HL-60 (cell line): ENCODE measurements around the gene PPP1R9B.

ENCODE experiments used
- DNase-seq, 2 experiments: peaks; one replicate each; pipeline ENCODE4 v3.0.0-alpha.2; 2010 to 2020; ENCODE audit warnings: low read depth in 1 of 2, low spot score in 1 of 2
- H3K27ac ChIP-seq: fragments of 250-450 bp; sonication (Bioruptor Pico); replicated peaks from 2 replicates; pipeline ENCODE4 v1.5.1; 2020; ENCODE audit warnings: mild to moderate bottlenecking, moderate library complexity
- H3K27me3 ChIP-seq: fragments of 250-450 bp; sonication (Bioruptor Pico); 2 replicates; pipeline ENCODE4 v1.5.1; 2021; ENCODE audit warnings: mild to moderate bottlenecking, moderate library complexity; ENCODE audit not compliant: insufficient read depth, poor library complexity, severe bottlenecking
- H3K4me3 ChIP-seq: replicated peaks from 2 replicates; pipeline ENCODE4 v1.5.1; 2011; ENCODE audit warnings: mild to moderate bottlenecking, control low read depth, low read length; ENCODE audit not compliant: insufficient read depth
- GABPA ChIP-seq: IDR thresholded peaks from 2 replicates; pipeline ENCODE4 v1.6.1; 2012; ENCODE audit warnings: low read depth
- POLR2AphosphoS5 ChIP-seq: IDR thresholded peaks from 2 replicates; pipeline ENCODE4 v1.6.1; 2012; ENCODE audit warnings: low read depth
- REST ChIP-seq: IDR thresholded peaks from 2 replicates; pipeline ENCODE4 v1.6.1; 2012; ENCODE audit warnings: low read depth; ENCODE audit not compliant: insufficient replicate concordance
- SPI1 ChIP-seq: IDR thresholded peaks from 2 replicates; pipeline ENCODE4 v1.6.1; 2012; ENCODE audit warnings: low read depth, mild to moderate bottlenecking, borderline replicate concordance
- TF ChIP-seq, protein P1 (sequence below): IDR thresholded peaks from one replicate; pipeline ENCODE4 v1.5.1; 2011; ENCODE audit warnings: low read length, control low read depth, inconsistent platforms; ENCODE audit not compliant: insufficient read depth

PPP1R9B gene

DNA sequence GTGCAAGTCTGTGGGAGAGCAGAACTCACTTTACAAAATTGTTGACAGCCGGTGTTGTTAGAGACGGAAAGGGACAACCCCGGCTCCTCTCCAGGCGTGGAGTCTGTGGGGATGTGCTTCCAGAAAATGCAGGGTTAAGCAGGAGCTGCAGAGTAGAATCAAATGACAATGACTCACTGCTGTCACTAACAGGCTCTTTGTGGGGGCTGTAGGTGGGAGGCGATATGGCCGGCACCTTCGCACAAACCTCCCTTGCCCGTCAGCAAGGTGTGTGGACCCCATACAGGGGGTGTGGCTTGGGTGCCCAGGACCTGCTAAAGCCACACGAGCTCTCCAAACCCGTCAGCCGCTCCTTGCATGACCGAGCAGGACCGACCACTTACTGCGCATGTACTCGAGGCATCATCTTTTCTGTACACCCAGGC is 49.5 kb downstream of the PPP1R9B start:
- H3K27me3 ChIP-seq = peaks cover 7% of the 10 kb centered on the region
- no peak for DNase-seq
- no peak overlapping the region for H3K27ac ChIP-seq
- no peak overlapping the region for H3K4me3 ChIP-seq
- TF ChIP-seq GABPA = no peak
- TF ChIP-seq, protein P1, sequence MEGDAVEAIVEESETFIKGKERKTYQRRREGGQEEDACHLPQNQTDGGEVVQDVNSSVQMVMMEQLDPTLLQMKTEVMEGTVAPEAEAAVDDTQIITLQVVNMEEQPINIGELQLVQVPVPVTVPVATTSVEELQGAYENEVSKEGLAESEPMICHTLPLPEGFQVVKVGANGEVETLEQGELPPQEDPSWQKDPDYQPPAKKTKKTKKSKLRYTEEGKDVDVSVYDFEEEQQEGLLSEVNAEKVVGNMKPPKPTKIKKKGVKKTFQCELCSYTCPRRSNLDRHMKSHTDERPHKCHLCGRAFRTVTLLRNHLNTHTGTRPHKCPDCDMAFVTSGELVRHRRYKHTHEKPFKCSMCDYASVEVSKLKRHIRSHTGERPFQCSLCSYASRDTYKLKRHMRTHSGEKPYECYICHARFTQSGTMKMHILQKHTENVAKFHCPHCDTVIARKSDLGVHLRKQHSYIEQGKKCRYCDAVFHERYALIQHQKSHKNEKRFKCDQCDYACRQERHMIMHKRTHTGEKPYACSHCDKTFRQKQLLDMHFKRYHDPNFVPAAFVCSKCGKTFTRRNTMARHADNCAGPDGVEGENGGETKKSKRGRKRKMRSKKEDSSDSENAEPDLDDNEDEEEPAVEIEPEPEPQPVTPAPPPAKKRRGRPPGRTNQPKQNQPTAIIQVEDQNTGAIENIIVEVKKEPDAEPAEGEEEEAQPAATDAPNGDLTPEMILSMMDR = no peak
- no peak for TF ChIP-seq POLR2AphosphoS5

DNA sequence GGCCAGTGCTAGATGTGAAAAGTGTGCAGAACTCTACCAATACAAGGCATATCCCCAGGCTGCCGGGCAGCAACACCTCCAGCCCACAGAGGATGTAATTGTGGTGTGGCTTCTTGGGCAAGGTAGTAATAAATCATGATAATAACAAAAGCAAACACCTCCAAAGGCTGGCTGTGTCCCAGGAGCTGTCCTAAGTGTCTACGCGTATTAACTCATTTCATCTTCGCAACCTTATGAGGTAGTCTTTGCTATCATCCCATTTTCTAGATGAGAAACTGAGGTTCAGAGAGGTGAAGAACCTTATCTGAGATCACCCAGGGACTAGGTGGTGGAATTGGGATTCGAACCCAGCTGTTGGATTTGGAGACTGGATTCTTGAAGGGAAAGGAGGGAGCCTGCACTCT is 50.0 kb downstream of the PPP1R9B start:
- TF ChIP-seq, protein P1 = no peak
- TF ChIP-seq POLR2AphosphoS5 = no peak
- TF ChIP-seq GABPA = no peak
- no peak for TF ChIP-seq SPI1
- DNase-seq = no peak
- Histone ChIP-seq H3K4me3 (no peak overlapping the region), H3K27me3 (peaks cover 11% of the 10 kb centered on the region), H3K27ac (no peak overlapping the region)

DNA sequence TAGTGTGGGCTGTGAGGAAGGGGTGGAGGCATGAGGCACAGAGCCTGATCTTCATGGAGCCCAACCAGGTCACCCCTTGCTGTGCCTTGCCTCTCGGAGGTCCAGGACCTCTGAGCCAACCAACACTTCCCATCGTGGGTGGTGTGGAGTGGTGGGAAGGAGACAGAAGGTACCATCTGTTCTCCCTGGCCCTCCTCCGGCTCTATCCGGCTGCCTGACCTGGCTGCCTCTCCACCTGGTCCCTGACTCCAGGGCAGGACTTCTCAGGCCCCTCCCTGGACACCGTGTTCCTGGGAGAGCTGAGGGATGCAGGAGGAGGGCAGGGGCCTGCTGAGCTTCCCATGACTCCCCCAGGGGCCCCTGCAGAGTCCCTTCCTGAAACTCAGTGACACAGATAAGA is 51.5 kb downstream of the PPP1R9B start:
- H3K4me3 ChIP-seq = no peak overlapping the region
- TF ChIP-seq SPI1 (no peak), POLR2AphosphoS5 (no peak), GABPA (no peak), REST (no peak)
- TF ChIP-seq, protein P1 = no peak
- no peak overlapping the region for H3K27ac ChIP-seq
- no peak for DNase-seq
- H3K27me3 ChIP-seq = peaks cover 23% of the 10 kb centered on the region

DNA sequence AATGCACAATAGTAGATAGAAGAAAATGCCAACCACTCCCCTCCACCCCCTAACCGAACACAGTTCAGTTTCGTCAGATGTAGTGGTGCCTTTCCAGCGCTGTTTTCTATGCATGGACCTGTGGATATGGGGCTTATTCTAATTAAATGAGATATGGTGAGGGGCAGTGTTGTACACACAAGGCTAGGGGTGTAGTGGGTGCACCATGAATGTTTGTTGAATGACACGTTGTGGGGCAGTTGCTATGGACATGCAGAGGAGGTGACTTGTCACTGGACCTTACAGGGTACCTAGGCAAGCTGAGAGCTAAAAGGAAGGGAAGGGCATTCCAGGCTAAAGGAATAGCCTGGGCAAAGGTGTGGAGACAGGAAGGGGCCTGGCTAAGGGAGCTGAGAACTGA is 51.9 kb downstream of the PPP1R9B start:
- TF ChIP-seq, protein P1 = no peak
- TF ChIP-seq POLR2AphosphoS5 (no peak), GABPA (no peak), SPI1 (no peak), REST (no peak)
- no peak for DNase-seq
- H3K4me3 ChIP-seq = no peak overlapping the region
- H3K27me3 ChIP-seq = peaks cover 23% of the 10 kb centered on the region
- H3K27ac ChIP-seq = no peak overlapping the region
